ENCODE results near the gene MTHFSD. TPM values are rescaled to one million over a fixed set of nuclear protein-coding genes. Genes with fewer than 3 reads are reported as not detected.

The MTHFSD gene
- total RNA-seq, 2 donors from 2014 or later = 15.4 to 23.7 TPM

DNA sequence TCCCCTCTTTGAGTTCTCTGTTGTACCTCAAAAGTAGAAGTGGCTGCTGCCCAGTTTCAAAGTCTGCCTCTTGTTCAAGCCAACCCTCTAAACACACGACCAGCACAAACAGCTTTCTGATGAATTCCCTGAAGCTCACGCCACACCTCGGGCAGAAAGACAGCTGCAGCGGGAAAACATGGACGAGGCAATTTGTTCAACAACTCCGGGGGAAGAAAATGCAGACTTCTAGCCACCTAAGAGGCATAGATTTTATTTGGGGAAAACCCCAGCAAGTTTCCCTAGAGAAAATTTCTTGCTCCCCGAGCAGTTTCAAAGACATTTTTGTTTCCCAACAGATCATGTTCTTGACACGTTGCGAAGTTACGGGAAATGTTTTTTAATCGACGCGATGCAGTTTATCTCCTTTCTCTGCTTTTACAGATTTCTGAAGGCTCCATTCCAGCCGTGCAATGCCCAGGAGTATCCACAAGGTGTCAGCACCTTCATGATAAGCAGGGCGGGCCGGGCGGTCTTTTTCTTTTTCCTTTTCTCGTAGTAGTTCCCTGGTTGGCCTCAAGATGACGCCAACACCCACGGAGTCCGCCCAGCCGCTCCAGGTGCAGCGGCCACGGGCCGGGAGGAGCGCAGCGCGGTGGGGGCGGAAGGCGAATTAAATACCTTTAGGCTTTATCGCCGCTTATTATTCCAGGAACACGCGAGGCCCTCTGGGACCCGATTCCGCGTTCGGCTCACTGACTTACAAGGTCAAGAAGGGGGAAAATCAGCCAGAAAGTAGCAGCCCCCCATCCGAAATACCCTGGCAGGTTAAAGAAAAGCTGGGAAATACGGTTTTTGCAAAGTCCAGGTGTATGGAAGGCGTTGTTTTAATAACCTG lies 8.7 kb upstream of the MTHFSD start:
- no peaks in the 10 kb centered on the region for H3K9me3 ChIP-seq
- no peak overlapping the region for H3K27ac ChIP-seq
- H3K4me1 ChIP-seq = no peaks in the 10 kb centered on the region
- peaks cover 46% of the 10 kb centered on the region for H3K27me3 ChIP-seq
- H3K9ac ChIP-seq (ENCODE audit: low read depth in 2 of 2, low read length in 2 of 2) = peak overlapping the region in 1 of 2 donors; percentile 12
- TF ChIP-seq, protein P1, sequence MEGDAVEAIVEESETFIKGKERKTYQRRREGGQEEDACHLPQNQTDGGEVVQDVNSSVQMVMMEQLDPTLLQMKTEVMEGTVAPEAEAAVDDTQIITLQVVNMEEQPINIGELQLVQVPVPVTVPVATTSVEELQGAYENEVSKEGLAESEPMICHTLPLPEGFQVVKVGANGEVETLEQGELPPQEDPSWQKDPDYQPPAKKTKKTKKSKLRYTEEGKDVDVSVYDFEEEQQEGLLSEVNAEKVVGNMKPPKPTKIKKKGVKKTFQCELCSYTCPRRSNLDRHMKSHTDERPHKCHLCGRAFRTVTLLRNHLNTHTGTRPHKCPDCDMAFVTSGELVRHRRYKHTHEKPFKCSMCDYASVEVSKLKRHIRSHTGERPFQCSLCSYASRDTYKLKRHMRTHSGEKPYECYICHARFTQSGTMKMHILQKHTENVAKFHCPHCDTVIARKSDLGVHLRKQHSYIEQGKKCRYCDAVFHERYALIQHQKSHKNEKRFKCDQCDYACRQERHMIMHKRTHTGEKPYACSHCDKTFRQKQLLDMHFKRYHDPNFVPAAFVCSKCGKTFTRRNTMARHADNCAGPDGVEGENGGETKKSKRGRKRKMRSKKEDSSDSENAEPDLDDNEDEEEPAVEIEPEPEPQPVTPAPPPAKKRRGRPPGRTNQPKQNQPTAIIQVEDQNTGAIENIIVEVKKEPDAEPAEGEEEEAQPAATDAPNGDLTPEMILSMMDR (IDR thresholded peaks at IDR 0.05) = peak; percentile 100
- DNase-seq = peak; percentile 91
- H3K36me3 ChIP-seq = no peaks in the 10 kb centered on the region
- no peak overlapping the region for H3K4me3 ChIP-seq
- intact Hi-C loops (cut with DNase I) = loop anchor here (2.0 to 10.0 kb wide), 4 partner anchors 309 to 714 kb away; no protein-coding TSS in a partner anchor

DNA sequence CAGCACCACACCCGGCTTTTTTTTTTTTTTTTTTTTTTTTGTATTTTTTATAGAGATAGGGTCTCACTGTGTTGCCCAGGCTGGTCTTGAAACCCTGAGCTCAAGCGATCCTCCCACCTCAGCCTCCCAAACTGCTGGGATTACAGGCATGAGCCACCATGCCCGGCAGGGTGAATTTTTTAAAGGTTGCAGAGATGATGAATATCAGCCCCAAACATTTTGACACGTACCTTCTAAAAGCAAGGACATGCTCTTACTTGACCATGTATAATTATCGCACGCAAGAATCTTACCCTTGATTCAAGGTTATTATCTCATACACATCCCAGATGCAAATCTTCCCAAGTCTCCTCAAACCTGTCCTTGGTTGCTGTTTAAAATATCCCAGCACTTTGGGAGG lies 7.3 kb upstream of the MTHFSD start:
- no peak overlapping the region for H3K4me3 ChIP-seq
- H3K9ac ChIP-seq (ENCODE audit: low read depth in 2 of 2, low read length in 2 of 2) = no peak overlapping the region
- H3K9me3 ChIP-seq = no peaks in the 10 kb centered on the region
- DNase-seq = no peak
- no peaks in the 10 kb centered on the region for H3K4me1 ChIP-seq
- no peak overlapping the region for H3K27ac ChIP-seq
- TF ChIP-seq, protein P1 (IDR thresholded peaks at IDR 0.05) = no peak
- intact Hi-C loops (cut with DNase I) = loop anchor here (2.0 to 10.0 kb wide), 3 partner anchors 500 to 715 kb away; no protein-coding TSS in a partner anchor
- H3K36me3 ChIP-seq = no peaks in the 10 kb centered on the region
- H3K27me3 ChIP-seq = peaks cover 35% of the 10 kb centered on the region

DNA sequence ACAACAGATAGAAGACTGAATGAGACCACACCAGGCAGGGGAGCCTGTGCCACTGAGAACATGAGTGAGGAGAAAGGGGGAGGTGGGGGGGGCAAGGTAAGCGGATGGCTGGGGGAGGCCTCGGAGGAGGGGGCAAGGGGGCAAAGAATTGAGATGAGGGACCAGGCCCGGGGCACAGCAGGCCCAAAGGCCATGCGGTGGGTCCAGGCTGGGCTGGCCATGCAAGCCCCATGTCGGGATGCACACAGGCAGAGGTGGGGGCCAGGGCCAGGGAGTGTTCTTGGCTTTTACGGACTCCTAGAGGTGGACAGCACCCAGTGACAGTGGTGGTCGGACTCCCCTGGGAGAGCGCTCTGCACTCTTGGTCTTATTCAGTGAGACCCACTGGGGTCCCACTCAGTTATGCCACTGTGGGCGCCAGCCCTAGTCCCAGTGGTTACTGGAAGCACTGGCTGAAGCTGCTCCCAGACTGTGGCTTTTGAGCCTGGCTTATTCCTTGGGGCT lies 4.8 kb upstream of the MTHFSD start:
- no peak overlapping the region for H3K27ac ChIP-seq
- DNase-seq = no peak
- H3K9ac ChIP-seq (ENCODE audit: low read depth in 2 of 2, low read length in 2 of 2) = no peak overlapping the region
- H3K4me1 ChIP-seq = no peaks in the 10 kb centered on the region
- no peak overlapping the region for H3K4me3 ChIP-seq
- H3K9me3 ChIP-seq = no peaks in the 10 kb centered on the region
- peaks cover 10% of the 10 kb centered on the region for H3K27me3 ChIP-seq
- TF ChIP-seq, protein P1 (IDR thresholded peaks at IDR 0.05) = no peak
- H3K36me3 ChIP-seq = no peaks in the 10 kb centered on the region
- intact Hi-C loops (cut with DNase I) = loop anchor here (5.0 to 10.0 kb wide), 2 partner anchors 645 to 717 kb away; no protein-coding TSS in a partner anchor

DNA sequence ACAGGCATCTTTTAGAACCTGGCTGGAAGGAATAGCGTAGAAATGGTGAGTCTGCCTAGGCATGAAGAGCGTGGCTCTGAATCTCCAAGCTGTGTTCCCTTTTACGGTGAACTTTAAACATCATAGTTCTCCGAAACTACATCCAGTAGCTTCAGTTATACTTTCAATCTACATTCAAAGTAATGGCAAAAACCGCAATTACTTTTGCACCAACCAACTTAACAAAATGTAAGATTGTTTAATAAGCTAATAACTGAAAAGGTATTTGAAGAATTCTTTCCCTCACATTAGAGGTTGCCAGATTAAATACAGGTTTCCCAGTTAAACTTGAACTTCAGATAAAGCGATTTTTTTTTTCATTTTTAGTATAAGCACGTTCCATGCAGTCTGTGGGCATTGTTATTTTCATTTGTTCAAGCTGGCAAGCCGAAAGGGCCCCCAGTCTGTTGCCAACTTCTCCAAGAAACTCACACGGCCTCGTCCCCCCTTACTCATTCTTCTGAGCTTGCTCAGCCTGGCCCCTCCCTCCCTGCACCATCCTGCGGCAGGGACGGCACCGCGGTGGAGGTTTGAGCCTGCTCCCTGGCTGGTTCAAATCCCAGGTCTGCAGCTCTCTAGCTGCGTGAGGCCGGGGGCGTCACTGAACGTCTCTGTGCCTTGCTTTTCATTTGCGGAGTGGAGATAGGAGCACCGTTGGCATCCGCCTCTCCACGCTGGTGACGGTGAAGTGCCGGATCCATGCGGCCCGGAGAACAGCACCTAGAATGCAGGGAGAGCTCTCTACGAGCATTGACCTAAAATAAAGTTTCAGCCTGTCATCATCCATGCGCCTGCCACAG lies 3.5 kb upstream of the MTHFSD start:
- no peak for DNase-seq
- Histone ChIP-seq H3K9me3 (no peaks in the 10 kb centered on the region), H3K4me1 (no peaks in the 10 kb centered on the region), H3K27me3 (no peaks in the 10 kb centered on the region), H3K4me3 (no peak overlapping the region), H3K36me3 (no peaks in the 10 kb centered on the region), H3K9ac (ENCODE audit: low read depth in 2 of 2, low read length in 2 of 2) (no peak overlapping the region), H3K27ac (no peak overlapping the region)
- TF ChIP-seq, protein P1 (IDR thresholded peaks at IDR 0.05) = no peak
- intact Hi-C loops (cut with DNase I) = no loop called here

DNA sequence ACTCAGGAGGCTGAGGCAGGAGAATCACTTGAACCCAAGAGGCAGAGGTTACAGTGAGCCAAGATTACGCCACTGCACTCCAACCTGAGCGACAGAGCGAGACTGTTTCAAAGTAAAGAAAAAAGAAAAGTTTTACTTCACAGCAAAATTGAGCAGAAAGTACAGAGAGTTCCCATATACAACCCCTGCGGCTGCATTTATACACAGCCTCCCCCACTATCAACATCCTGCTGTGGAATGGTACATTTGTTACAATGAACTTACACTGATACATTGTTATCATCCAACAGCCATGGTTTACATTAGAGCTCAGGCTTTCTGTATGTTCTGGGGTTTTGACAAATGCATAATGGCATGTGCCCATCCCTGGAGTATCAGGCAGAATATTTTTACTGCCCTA lies 2.6 kb upstream of the MTHFSD start:
- no peak for DNase-seq
- TF ChIP-seq, protein P1 (IDR thresholded peaks at IDR 0.05) = no peak
- no peak overlapping the region for H3K4me3 ChIP-seq
- no peaks in the 10 kb centered on the region for H3K9me3 ChIP-seq
- intact Hi-C loops (cut with DNase I) = no loop called here
- no peak overlapping the region for H3K27ac ChIP-seq
- no peaks in the 10 kb centered on the region for H3K27me3 ChIP-seq
- H3K36me3 ChIP-seq = no peaks in the 10 kb centered on the region
- H3K9ac ChIP-seq (ENCODE audit: low read depth in 2 of 2, low read length in 2 of 2) = no peak overlapping the region
- no peaks in the 10 kb centered on the region for H3K4me1 ChIP-seq

Measured in colonic mucosa (tissue), 4 donors.